ENCODE results near the gene TUBB8.
"Not testable (repeated sequence)": the region's sequence is repeated elsewhere in the genome, so short reads cannot be mapped to it uniquely, and the experiment has no call there.

TUBB8 gene

DNA sequence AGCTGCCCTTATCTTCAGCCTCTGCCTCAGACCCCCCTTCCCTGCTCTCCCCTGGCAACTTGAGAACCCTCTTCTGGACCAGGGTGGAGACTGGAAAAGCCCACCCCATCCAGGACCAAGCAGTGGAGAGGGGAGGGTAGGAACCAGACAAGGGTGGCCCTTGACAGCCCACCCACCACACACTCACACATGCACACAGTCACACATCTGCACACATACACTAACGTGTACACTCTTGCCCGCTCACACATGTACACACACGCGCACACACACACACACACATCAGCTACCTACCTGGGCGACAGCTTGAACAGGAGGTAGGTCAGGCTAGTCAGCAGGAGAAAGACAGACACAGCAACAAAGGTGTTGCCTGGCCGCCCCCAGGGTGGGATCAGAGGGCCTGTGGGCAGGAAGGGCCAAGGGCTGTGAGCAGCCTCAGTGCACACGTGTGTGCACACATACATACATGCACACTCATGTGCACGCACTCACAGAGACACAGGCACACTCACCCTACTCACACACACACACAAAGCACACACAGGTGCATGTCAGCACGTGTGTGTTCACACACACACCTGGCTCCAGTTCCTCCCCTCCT is 34.9 kb upstream of the TUBB8 start:
- TF ChIP-seq, protein P1, sequence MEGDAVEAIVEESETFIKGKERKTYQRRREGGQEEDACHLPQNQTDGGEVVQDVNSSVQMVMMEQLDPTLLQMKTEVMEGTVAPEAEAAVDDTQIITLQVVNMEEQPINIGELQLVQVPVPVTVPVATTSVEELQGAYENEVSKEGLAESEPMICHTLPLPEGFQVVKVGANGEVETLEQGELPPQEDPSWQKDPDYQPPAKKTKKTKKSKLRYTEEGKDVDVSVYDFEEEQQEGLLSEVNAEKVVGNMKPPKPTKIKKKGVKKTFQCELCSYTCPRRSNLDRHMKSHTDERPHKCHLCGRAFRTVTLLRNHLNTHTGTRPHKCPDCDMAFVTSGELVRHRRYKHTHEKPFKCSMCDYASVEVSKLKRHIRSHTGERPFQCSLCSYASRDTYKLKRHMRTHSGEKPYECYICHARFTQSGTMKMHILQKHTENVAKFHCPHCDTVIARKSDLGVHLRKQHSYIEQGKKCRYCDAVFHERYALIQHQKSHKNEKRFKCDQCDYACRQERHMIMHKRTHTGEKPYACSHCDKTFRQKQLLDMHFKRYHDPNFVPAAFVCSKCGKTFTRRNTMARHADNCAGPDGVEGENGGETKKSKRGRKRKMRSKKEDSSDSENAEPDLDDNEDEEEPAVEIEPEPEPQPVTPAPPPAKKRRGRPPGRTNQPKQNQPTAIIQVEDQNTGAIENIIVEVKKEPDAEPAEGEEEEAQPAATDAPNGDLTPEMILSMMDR (conservative IDR thresholded peaks at IDR 0.05; ENCODE audit: low read depth, low read length) = no peak
- no peak for DNase-seq (ENCODE audit: low read depth)
- H3K4me3 ChIP-seq (ENCODE audit: low read depth, low read length) = no peak overlapping the region

DNA sequence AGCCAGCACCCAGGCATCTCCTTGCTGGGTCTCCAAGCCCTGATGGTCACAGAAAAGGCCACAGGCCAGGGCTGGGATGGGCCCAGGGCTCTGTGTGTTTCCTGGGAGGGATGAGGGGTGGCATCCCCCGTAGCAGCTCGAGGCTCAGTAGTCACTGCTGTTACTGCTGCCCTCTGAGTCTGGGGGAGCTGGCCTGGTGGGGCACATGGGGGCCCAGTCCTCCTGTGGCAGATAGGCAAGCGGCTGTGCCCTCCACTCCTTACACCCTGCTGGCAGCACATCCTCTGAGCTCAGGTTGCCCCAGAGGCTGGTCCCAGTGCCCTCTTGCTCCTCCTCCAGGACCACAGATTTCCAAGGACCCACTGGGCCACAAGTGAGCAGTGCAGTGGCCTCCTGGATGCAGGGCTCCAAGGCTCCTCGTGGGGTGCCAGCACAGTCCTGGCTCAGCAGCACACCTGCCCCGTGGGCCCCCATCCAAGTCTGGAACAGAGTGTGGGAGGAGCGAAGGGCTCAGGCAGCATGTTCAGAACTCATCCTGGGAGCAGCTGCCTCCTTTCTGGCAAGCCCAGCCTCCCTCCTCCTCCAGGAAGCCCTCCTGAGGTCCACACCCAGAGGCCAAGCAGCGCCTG is 31.5 kb upstream of the TUBB8 start:
- DNase-seq (ENCODE audit: low read depth) = no peak
- TF ChIP-seq, protein P1 (conservative IDR thresholded peaks at IDR 0.05; ENCODE audit: low read depth, low read length) = no peak
- no peak overlapping the region for H3K4me3 ChIP-seq (ENCODE audit: low read depth, low read length)

DNA sequence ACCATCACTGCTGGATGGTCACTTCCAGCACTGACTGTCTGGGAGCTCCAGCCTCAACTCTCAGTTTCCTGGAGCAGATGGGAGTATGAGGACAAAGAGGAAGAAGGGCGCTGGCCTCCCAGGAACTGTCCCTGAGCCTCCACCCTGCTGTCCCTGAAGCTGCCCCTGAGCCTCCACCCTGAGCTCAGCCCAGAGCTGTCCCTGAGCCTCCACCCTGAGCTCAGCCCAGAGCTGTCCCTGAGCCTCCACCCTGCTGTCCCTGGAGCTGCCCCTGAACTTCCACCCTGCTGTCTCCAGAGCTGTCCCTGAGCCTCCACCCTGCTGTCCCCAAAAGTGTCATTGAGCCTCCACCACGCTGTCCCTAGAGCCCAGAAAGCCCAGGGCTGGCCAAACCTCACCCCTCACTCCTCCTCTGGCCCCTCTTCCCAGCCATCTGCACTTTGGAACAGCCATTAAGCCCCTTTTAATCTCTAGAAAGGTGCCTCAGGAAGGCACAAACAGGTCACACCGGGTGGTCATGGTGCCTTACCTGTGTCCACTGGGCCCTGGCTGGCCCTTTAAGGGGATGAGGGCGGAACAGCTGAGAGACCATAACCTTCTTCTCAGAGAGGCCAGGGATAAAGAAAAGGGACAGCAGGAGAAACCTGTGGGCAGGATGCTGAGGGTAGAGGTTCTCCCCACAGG is 30.6 kb upstream of the TUBB8 start:
- TF ChIP-seq, protein P1 (conservative IDR thresholded peaks at IDR 0.05; ENCODE audit: low read depth, low read length) = no peak
- DNase-seq (ENCODE audit: low read depth) = no peak
- H3K4me3 ChIP-seq (ENCODE audit: low read depth, low read length) = no peak overlapping the region

DNA sequence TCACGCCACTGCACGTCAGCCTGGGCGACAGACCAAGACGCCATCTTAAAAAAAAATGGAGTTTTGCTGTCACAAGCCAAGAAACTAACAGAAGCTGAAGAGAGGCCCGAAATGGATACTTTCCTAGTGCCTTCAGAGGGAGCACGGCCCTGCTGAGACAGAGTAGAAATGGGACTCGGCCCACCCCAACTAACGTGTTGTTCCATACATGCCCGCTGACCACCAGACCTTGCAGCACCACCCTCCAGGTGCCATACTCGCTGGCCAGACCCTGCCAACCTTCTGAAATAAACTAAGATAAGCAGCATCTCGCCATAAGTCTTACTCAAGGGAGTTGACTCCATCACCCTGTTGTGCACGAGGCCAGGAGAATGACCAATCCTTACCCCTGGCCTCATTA is 29.5 kb upstream of the TUBB8 start:
- H3K4me3 ChIP-seq (ENCODE audit: low read depth, low read length) = no peak overlapping the region
- TF ChIP-seq, protein P1 (conservative IDR thresholded peaks at IDR 0.05; ENCODE audit: low read depth, low read length) = no peak
- DNase-seq (ENCODE audit: low read depth) = no peak

DNA sequence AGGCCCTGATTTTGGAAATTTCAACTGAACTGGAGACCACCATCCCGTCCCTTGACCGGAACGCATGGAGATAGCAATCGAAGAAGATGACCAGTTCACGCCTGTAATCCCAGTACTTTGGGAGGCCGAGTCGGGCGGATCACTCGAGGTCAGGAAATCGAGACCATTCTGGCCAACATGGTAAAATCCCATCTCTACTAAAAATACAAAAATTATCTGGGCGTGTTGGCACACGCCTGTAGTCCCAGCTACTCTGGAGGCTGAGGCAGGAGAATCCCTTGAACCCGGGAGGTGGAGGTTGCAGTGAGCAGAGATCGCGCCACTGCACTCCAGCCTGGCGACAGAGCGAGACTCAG is 25.1 kb upstream of the TUBB8 start:
- not testable (repeated sequence) for DNase-seq (ENCODE audit: low read depth); H3K4me3 ChIP-seq (ENCODE audit: low read depth, low read length)

DNA sequence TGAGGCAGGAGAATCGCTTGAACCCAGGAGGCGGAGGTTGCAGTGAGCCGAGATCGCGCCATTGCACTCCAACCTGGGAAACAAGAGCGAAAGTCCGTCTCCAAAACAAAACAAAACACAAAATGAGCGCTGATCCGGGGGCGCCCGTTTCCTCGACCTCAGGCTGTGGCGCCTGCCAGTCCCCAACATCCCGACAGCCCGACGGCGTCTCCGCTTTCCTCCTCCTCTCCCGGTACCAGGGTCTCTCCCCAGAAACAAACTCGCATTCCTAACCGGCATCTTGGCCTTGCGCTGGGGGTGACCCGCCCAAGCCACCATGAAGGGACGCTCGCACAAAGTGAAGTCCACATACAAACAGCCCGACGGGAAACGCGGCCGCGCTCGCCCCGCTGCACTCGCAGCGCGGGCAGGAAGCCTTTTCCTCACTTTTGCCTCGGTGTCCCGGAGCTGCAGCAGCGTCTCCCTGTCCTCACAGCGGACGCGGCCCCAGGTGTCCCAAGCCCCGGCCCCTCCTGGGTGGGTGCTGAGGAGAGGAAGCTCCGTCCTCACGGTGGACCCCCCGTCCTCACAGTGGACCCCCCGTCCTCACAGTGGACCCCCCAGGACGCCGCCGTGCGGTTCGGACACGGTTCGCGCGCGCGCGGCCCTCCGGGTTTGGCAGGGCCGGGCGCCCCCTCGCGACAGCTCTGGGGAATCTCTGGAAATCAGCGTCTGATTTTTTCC is 24.6 kb upstream of the TUBB8 start:
- peak overlapping the region; percentile 62 for H3K4me3 ChIP-seq (ENCODE audit: low read depth, low read length)
- peak; percentile 61 for DNase-seq (ENCODE audit: low read depth)
- TF ChIP-seq, protein P1 (conservative IDR thresholded peaks at IDR 0.05; ENCODE audit: low read depth, low read length) = peak; percentile 63

DNA sequence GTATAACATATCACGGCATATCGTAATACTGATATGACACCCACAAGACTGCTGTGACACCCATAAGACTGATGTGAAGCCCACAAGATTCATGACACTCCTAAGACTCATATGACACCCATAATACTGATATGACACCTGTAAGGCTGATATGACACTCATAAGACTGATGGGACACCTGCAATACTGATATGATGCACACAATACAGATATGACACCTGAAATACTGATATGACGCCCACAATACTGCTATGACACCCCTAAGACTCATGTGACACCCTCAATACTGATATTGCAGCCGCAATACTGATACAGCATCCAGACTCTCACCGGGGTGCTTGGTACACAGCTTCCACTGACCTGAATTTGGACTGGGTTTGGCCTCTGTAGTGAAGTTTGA is 19.1 kb upstream of the TUBB8 start:
- H3K4me3 ChIP-seq (ENCODE audit: low read depth, low read length); DNase-seq (ENCODE audit: low read depth): not testable (repeated sequence)

DNA sequence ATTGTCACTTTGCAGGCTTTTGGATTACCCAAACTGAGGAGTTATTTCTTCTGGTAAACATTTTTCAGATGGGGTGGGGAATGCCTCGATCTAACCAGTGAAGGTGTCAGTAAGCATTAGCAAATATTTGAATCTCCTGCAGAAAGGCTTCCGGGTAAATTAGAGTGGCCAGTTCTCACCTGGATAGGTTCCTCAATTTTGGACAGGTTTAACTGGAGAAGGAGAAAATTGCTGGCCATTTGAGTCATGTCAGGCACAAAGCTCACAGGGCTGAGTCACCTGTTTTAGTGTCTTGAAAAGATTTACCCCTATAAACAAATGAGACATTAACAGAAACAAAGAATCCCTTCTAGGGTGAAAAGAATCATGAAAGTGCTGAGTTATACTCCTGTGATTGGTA is 830 bp upstream of the TUBB8 start:
- DNase-seq (ENCODE audit: low read depth); H3K4me3 ChIP-seq (ENCODE audit: low read depth, low read length): not testable (repeated sequence)

DNA sequence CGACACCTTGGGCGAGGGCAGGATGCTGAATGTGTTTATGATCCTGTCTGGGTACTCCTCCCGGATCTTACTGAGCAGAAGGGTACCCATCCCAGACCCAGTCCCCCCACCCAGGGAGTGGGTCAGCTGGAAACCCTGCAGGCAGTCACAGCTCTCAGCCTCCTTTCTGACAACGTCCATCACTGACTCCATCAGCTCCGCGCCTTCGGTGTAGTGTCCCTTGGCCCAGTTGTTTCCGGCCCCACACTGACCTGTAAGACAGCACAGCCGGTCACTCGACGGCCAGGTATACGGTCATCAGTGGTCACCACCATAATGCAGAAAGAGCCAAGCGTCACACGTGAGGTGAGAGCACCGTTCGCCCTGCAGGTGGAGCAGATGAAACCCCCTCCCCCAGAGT is 1.2 kb downstream of the TUBB8 start:
- DNase-seq (ENCODE audit: low read depth); H3K4me3 ChIP-seq (ENCODE audit: low read depth, low read length): not testable (repeated sequence)

DNA sequence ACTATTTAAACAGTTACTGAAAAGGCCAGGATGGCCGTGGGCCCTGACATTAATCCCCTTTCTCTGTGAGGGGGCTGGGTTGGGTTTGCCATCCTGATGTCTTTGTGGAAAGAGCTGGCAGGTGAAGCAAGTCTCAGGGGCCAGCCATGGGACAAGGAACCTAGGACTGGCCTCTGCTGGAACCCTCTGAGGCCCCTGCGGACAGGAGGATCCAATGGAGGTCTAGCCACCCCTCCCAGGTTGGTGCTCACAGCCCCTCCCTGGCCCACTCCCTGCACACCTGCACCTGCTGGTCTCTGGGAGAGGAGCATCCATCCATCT is 35.8 kb downstream of the TUBB8 start:
- not testable (repeated sequence) for H3K4me3 ChIP-seq (ENCODE audit: low read depth, low read length); DNase-seq (ENCODE audit: low read depth)

DNA sequence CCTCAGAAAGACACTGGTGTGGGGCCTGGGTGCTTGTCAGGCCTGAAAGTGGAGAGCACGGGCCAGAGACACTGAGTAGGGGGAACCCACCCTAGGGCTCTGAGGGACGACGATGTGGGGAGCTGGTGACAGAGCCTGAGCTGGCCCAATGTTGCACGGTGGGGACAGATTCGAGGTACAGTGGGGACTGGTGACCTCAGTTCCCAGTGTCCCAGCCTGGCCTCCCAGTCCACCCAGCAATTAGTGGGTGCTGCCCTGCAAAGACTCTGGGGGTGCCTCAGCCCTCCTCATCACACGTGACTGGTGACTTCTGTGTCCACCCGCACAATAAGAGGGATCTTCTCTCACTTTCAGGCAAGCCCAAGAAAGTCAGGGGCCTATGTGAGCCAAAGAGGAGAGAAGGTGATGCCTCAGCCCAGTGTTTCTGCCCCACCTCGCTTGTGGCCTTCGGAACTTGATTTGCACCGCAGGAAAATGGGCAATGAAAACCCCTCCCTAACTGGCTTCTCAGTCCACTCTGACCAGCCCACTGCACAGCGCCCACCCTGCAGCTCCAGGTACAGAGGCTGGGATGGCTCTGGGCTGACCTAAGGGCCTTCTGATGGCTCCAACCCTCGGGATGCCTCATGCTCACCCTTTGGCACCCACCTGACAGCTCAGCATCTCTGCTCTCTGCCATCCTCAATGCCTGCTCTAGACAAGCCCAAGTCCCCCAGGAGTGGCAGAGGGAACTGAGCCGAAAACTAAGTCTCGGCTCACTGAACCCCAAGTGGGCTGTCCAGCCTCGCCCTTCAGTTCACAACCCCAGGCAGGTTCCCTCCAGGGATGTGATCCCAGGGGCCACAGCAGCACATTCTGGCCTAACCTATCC is 36.4 kb downstream of the TUBB8 start:
- not testable (repeated sequence) for DNase-seq (ENCODE audit: low read depth); H3K4me3 ChIP-seq (ENCODE audit: low read depth, low read length)

DNA sequence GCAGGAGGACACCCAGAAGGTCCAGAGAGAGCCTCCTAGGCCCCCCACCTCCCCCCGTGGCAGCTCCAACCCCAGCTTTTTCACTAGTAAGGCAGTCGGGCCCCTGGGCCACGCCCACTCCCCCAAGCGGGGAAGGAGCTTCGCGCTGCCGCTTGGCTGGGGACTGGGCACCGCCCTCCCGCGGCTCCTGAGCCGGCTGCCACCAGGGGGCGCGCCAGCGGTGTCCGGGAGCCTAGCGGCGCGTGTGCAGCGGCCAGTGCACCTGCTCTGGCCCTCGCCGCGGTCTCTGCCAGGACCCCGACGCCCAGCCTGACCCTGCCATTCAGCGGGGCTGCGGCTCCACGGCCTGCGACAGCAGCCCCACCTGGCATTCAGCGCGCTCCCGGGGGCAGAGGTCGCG is 37.8 kb downstream of the TUBB8 start:
- H3K4me3 ChIP-seq (ENCODE audit: low read depth, low read length); DNase-seq (ENCODE audit: low read depth): not testable (repeated sequence)

Data from choroid plexus epithelial cell (primary cell).